ENCODE measurements around the gene PHACTR1.

Gene PHACTR1

DNA sequence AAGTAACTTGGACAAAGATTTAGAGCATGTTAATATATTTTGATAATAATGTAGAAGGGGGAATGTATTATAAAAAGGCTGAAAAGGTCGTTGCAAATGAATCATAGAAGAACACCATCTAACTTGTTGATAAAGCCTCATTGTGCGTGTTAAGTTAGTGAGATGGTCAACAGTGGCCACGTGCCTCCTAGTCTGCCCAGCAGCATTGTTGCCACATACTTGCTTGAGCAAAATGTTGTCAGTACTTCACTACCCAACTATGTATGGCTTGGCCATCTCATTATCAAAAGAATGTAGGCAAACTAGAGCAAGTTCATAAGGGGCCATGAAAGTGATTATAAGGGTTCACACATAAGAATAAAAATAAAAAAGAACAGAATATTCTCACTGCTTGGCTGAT is 84.6 kb downstream of the PHACTR1 start:
- peak; percentile 22 for DNase-seq (ENCODE audit: extremely low read depth, low read depth)
- TF ChIP-seq, protein P1, sequence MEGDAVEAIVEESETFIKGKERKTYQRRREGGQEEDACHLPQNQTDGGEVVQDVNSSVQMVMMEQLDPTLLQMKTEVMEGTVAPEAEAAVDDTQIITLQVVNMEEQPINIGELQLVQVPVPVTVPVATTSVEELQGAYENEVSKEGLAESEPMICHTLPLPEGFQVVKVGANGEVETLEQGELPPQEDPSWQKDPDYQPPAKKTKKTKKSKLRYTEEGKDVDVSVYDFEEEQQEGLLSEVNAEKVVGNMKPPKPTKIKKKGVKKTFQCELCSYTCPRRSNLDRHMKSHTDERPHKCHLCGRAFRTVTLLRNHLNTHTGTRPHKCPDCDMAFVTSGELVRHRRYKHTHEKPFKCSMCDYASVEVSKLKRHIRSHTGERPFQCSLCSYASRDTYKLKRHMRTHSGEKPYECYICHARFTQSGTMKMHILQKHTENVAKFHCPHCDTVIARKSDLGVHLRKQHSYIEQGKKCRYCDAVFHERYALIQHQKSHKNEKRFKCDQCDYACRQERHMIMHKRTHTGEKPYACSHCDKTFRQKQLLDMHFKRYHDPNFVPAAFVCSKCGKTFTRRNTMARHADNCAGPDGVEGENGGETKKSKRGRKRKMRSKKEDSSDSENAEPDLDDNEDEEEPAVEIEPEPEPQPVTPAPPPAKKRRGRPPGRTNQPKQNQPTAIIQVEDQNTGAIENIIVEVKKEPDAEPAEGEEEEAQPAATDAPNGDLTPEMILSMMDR (IDR thresholded peaks at IDR 0.05; ENCODE audit: low read depth, low read length) = no peak

DNA sequence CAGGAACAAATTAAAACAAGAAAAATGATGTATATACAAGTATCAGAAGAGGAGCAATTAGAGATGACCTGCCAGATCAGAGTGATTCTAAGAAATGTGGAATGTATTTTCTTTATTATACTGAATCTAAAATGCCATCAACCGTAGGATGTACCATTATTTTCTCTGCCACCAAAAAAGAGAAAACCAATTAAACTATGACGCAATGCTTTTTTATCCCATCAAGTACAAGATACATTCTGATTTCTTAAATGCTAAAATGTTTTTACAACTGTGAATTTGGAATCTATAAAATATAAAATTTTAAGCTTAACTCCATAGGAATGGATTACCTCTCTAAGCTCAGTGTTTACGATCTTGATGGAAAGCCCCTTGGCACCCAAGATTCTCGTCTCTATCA is 85.9 kb downstream of the PHACTR1 start:
- no peak for DNase-seq (ENCODE audit: extremely low read depth, low read depth)
- TF ChIP-seq, protein P1 (IDR thresholded peaks at IDR 0.05; ENCODE audit: low read depth, low read length) = no peak

DNA sequence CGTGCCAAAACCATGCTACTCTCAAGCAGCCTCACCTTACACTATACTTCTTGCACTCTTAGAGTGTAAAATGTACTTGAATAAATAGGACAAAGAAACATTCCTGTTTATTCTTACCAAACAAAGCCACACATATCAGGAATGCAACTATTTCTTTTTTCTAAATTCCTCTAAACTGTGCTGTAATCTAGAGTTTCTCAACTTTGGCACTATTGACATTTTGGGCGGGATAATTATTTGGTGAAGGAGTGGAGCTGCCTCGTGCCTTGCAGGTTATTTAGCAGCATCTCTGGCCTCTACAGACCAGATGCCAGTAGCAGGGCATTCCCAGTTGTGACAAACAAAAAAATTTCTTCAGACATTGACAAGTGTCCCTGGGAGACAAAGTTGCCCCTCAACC is 86.9 kb downstream of the PHACTR1 start:
- TF ChIP-seq, protein P1 (IDR thresholded peaks at IDR 0.05; ENCODE audit: low read depth, low read length) = no peak

DNA sequence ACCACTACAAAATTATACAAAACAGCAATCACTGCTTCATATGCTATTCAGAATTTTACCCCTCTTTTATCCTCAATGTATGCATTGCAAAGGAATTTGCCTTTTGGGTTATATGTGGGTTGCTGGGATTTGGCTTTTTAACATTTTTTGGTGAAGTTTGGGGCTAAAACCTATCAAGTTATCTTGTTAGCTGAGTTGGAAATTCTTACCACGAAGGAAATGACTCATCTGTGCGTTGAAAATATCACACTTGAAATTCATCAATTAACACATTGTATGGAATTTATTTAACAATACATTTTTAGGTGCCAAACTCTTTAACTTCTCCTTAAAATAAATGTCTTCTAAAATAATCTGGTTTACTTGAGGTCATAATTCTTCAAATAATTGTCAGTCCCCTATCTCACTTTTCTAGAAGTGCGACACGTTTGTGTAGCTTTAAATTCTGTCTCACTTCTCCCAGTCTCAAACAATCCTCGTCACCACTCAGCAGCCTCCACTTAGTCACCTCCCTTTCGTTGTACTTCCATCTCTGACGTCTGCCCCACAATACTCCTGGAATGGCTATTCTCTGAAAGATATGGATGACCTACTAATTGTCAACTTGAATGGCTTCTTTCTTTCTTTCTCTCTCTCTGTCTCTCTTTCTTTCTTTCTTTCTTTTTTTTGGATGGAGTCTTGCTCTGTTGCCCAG is 88.5 kb downstream of the PHACTR1 start:
- DNase-seq (ENCODE audit: extremely low read depth, low read depth) = no peak
- TF ChIP-seq, protein P1 (IDR thresholded peaks at IDR 0.05; ENCODE audit: low read depth, low read length) = no peak

More for the DNA sequence above, 86.9 kb downstream of the PHACTR1 start:
- no peak for DNase-seq (ENCODE audit: extremely low read depth, low read depth)

DNA sequence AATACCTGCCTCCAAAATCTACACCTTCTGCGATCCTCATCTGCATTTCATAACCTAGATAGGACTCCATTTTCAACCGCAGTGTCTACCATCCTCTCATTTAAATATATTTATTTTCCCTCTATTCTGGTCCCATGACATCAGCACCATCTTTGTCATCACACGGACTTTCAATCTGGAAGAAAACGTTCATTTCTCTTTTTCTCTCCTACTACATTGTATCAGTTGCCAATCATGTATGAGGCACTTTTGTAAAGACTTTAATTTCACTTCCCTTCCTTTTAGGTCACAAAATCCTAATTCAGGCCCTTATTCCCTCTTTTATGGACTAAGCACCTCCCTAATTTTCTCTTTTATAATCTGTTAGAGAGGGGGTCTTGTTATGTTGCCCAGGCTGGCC is 89.6 kb downstream of the PHACTR1 start:
- DNase-seq (ENCODE audit: extremely low read depth, low read depth) = no peak
- TF ChIP-seq, protein P1 (IDR thresholded peaks at IDR 0.05; ENCODE audit: low read depth, low read length) = no peak

DNA sequence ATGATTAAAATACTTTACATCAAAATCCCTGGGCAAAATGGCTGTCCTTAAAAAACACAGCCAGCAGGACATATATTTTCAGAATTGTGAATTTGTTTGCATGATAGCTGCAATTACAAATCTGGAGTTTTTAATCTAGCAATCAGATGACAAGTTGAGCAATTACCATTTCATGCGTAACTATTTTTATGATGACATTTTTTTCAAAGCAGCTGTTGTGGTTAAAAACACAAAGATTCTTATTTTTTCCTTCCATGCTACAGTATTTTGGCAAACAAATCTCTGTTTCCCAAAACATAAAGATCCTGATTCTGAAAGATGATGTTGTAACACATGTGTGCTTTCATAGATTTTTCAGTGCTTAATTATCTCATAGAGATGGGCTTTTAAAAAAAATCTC is 90.2 kb downstream of the PHACTR1 start:
- TF ChIP-seq, protein P1 (IDR thresholded peaks at IDR 0.05; ENCODE audit: low read depth, low read length) = no peak
- no peak for DNase-seq (ENCODE audit: extremely low read depth, low read depth)

DNA sequence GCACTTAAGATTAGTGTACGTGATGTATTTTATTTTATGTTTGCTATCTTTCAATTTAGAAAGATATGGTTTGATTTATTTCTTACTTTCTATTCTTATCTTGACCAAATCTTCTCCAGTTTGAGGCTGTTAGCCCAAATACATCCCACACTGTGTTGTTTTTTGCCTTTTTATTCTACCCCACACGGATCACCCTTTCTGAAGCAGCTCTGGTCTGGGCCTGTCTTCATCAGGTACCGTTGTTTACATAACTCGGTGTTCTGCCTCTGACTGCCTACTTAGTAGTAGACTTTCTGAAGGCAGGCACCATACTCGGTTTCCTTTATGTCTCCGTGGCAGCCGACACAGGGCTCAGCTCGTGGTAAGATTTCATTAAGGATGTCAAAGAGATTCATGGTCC is 95.0 kb downstream of the PHACTR1 start:
- TF ChIP-seq, protein P1 (IDR thresholded peaks at IDR 0.05; ENCODE audit: low read depth, low read length) = no peak
- no peak for DNase-seq (ENCODE audit: extremely low read depth, low read depth)
